Endothelial cell of hepatic sinusoid (primary cell): ENCODE data around the gene DEPDC4.

Source experiments
- in situ Hi-C: cut with HindIII; loops from 2 replicates; pipeline ENCODE4 v1.10.0; 2017; ENCODE audit warnings: low sequenced_read_pairs

Gene DEPDC4

GRCh38 chr12:100215209-100215608 lies 51.7 kb downstream of the DEPDC4 start:
- in situ Hi-C loops, result no loop called here

- in situ Hi-C loops, result no loop called here
Observed at GRCh38 chr12:100214518-100214917, 52.4 kb downstream of the DEPDC4 start.

DNA sequence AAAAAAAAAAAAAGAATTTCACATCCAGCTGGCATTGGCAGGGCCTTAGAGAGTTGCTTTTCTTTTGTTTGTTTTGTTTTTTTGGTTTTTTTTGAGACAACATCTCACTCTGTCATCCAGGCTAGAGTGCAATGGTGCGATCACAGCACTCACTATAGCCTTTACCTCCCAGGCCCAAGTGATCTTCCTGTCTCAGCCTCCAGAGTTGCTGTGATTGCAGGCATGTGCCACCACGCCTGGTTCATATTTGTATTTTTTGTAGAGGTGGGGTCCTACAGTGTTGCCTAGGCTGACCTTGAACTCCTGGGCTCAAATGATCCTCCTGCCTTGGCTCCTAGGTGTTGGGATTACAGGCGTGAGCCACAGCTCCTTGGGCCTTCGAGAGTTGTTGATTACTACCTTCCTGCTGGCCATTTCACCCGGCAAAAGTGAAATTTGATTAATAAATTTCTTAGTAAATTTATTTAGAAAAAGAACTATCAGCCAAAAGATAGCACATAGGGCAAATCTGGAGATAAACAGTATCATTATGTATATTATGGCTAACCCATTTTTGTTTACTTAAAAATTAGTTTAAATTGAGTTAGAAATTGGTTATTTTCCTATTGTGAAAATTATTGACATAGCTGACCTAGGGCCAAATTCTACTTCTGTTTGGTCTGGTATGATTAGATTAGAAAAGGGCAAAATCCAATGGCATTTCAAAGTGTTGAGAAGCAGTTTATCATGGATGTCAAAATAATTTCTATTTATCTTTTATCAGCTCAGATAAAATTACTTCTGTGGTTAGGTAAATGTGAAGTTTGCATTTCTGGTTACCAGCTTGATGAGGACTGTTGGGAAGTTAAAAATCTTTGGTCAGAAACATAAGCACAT lies 53.6 kb downstream of the DEPDC4 start:
- in situ Hi-C loops, result no loop called here

- in situ Hi-C loops, result no loop called here
Observed at GRCh38 chr12:100211698-100212097, 55.2 kb downstream of the DEPDC4 start.

DNA sequence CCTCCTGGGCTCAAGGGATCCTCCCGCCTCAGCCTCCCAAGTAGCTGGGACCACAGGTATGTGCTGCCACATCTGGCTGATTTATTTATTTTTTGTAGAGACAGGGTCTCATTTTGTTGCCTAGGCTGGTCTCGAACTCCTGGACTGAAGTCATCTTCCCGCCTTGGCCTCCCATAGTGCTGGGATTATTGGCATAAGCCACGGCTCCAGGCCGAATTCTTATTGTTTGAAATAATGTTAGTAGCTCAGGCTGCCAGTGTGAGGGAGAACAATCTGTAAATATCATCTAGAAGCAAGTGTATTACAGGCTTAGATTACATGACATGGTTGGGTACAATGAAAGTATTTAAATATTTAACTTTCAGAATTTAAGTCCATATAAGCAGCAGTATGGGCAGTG lies 58.0 kb downstream of the DEPDC4 start:
- in situ Hi-C loops, result no loop called here

DNA sequence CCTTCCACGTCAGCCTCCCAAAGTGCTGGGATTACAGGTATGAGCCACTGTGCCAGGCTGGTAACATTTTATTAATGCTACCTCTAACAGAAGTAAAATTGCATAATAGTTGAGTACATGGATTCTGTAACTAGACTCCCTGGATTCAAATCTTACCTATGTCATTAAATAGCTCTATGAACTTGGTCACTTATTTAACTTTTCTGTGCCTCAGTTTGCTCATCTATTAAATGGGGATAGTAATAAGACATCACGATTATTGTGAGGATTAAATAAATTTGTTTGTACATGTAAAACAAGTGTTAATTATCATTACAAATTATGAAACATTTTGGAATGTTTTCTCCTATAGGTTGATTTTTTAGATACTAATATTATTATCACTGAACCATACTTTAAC lies 59.6 kb downstream of the DEPDC4 start:
- in situ Hi-C loops, result no loop called here

- in situ Hi-C loops, result no loop called here
Observed at GRCh38 chr12:100201604-100202423, 65.1 kb downstream of the DEPDC4 start.

DNA sequence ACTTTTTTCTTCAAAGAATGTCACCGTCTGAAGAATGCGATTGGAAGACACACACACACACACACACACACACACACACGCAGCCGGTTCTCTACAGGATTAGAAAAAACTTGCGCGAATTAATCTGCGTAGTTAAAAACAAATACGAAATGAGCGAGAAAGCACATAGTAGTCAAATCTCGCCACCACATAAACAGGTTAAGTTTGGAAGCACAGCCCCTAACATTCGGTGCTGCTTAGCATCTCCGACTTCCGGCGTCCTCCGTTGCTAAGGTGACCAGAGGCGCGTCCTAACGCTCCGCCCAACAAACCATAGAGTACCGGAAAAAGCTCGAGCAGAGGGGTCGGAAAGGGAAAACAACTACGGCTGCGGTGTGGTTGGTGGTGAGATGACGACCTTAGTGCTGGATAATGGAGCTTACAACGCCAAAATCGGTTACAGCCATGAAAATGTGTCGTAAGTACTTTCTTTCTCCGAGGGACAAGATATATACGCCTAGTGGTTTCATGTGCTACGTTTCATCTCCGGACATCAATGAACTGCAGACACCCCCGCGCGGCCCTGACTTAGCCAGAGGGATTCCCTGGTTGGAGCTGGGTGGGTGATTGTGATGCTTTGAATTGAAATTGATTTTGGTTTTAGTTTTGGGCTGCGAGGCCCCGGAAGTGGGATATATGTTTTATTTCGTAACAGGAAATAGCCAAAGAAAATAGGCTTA lies 66.3 kb downstream of the DEPDC4 start, which contains the start of gene ACTR6:
Gene ACTR6, plus strand, starts transcription at position 353 of the 719 bp plus-strand sequence. Its CDS starts 37 bp downstream, at position 390.
- in situ Hi-C loops, result no loop called here

- in situ Hi-C loops, result no loop called here
Observed at GRCh38 chr12:100199347-100200149, 67.3 kb downstream of the DEPDC4 start.

DNA sequence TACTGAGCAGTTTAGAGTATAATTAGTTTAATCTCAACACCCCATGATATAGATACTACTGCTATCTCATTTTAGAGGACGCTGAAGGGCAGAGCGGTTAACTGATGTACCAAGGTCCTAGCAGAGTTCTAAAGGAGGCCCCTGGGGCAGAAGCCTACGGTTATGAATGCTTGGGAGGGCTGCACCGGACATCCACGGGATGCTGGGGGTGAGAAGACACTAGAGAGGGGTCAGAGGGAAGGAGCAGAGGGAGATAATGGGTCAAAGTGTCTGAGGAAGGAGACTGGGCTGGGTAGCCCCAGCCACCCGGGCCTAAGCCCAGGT lies 67.9 kb downstream of the DEPDC4 start:
- in situ Hi-C loops, result no loop called here

- in situ Hi-C loops, result no loop called here
Observed at GRCh38 chr12:100197486-100197885, 69.4 kb downstream of the DEPDC4 start.

- in situ Hi-C loops, result no loop called here
Observed at GRCh38 chr12:100193085-100193484, 73.8 kb downstream of the DEPDC4 start.
